ENCODE measurements around the gene BLVRA.
"Not testable (repeated sequence)": the region's sequence is repeated elsewhere in the genome, so short reads cannot be mapped to it uniquely, and the experiment has no call there.

The BLVRA gene

DNA sequence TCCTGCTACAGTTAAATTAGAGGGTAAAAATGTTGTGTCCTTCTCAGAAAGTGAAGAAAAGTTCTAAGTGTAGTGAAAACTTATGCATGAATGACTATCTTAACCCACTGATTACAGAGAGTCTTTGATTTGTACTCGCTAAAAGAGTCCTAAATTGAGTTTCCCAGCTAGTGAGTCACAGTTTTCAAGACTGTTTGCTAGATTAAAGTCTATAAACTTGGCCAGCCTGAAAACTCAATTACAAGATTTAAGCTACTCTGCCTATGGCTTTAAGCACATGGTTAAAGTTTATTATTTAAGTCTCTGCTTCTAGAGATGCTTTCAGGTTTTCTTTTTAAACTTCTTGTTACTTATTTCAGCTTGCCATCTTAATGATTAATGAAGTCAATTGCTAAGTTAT lies 66.5 kb downstream of the BLVRA start:
- H3K4me3 ChIP-seq: no peak overlapping the region
- H3K9ac ChIP-seq: no peak overlapping the region
- no peak overlapping the region for H3K27ac ChIP-seq
- no peaks in the 10 kb centered on the region for H3K27me3 ChIP-seq
- TF ChIP-seq Cebpa-rat (IDR thresholded peaks at IDR 0.05): no peak
- H3K4me1 ChIP-seq: no peaks in the 10 kb centered on the region
- no peaks in the 10 kb centered on the region for H3K36me3 ChIP-seq
- H3K9me3 ChIP-seq: peaks cover 3% of the 10 kb centered on the region; the same call in 1 of the 2 replicates
- H3K4me2 ChIP-seq: no peak overlapping the region
- H4K20me1 ChIP-seq: no peaks in the 10 kb centered on the region

DNA sequence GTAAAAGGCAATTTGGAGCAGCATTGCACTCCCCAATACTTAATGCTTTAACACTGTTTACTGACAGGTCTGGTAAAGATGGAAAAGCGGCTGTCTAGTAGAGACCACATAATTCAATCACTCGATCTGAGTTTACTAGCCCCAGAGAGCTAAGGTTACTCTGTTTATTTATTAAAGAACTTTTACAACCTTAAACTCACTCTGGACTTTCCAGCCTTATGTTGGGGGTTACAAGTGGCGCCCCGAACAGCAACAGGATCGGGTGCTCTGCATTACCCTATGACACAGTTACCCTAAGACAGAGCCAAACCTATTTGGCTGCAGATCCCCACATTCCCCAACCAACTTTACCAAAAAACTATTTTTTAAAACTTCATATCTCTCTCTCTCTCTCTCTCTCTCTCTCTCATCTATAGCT lies 66.9 kb downstream of the BLVRA start:
- TF ChIP-seq Cebpa-rat (IDR thresholded peaks at IDR 0.05): no peak
- Histone ChIP-seq H3K4me1 (no peaks in the 10 kb centered on the region), H3K27me3 (no peaks in the 10 kb centered on the region), H3K4me3 (no peak overlapping the region), H3K4me2 (no peak overlapping the region), H3K36me3 (no peaks in the 10 kb centered on the region), H4K20me1 (no peaks in the 10 kb centered on the region), H3K9me3 (peaks cover 6% of the 10 kb centered on the region), H3K27ac (no peak overlapping the region), H3K9ac (no peak overlapping the region)

DNA sequence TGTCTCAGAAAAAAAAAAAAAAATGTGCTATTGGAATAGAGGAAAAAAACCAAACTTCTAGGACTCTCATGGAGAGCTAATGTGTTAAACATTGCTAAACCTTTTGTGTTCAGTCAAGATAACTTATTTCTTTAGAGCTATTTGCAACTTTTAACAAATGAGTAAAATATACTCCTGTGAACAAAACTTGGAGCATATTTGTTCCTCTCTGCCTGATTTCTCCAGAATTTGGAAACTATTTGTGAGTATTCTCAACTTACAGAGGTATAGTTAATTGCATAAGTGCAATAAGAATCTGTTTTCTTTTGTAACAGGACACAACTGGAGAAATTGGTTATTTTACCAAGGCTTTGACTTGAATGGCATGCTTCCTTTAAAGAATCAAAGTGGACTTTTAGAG lies 72.4 kb downstream of the BLVRA start:
- H3K4me1 ChIP-seq, H3K9ac ChIP-seq, H3K4me3 ChIP-seq, H3K4me2 ChIP-seq, H4K20me1 ChIP-seq, H3K36me3 ChIP-seq, H3K27me3 ChIP-seq, H3K27ac ChIP-seq: not testable (repeated sequence)
- H3K9me3 ChIP-seq: peaks cover 28% of the 10 kb centered on the region

DNA sequence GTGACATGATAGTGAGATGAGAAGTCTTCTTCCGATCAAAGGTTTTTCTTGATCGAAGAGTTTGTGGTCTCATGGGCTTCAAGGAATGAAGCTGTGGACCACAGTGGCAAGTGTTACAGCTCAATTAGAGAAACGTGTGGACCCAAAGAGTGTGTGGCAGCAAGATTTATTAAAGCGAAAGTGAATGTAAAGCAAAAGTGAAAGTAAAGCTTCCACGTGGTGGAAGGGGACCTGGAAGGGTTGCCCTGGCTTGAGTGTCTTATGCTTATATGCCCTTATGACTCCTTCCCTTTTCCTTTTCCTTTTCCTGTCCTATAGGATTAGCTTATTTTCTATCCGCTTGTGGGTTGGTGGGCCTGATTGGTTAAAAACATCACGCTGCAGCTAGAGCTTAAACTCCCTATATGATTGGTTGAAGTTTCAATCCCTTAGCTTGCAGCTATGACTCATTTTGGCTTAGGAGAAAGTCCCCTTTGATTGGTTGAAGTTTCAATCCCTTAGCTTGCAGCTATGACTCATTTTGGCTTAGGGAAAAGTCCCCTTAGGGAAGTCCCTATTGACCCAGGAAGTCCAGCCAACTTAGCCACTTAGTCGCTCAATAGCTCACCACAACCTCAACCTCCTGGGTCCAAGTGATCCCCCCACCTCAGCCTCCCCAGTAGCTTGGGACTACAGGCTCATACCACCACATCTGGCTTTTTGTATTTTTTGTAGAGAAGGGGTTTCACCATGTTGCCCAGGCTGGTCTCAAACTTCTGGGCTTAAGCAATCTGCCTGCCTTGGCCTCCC lies 76.2 kb downstream of the BLVRA start:
- TF ChIP-seq Cebpa-rat (IDR thresholded peaks at IDR 0.05): no peak
- H3K9ac ChIP-seq: no peak overlapping the region
- H3K9me3 ChIP-seq: peaks cover 28% of the 10 kb centered on the region
- H3K4me2 ChIP-seq: peak overlapping the region; percentile 72
- no peaks in the 10 kb centered on the region for H4K20me1 ChIP-seq
- H3K27me3 ChIP-seq: no peaks in the 10 kb centered on the region
- peaks cover 7% of the 10 kb centered on the region; the same call in 1 of the 2 replicates for H3K4me1 ChIP-seq
- no peaks in the 10 kb centered on the region for H3K36me3 ChIP-seq
- H3K27ac ChIP-seq: 0 out of 2 replicates have a peak overlapping the region, but pooled peaks have one; percentile 36
- peak overlapping the region; percentile 23; the same call in 1 of the 2 replicates for H3K4me3 ChIP-seq

DNA sequence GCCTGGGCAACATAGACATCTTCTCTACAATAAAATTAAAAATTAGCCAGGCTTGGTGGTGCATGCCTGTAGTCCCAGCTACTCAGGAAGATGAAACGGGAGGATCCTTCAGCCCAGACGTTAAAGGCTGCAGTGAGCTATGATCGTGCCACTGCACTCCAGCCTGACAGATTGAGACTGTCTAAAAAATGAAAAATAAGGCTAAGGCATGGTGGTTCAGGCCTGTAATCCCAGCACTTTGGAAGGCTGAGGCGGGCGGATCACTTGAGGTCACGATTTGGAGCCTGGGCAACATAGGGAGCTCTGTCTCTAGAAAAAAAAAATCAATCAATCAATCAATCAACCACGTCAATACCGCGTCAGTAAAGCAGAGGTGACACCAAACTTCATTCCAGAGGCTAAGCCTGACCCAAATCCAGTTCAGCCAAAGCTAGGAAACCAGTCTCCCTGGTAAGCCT lies 79.8 kb downstream of the BLVRA start:
- TF ChIP-seq Cebpa-rat (IDR thresholded peaks at IDR 0.05): no peak
- Histone ChIP-seq H3K27ac (no peak overlapping the region), H3K9me3 (0 out of 2 replicates have a peak, but pooled peaks cover 3% of the 10 kb centered on the region), H3K27me3 (no peaks in the 10 kb centered on the region), H3K4me2 (peak overlapping the region; percentile 53), H3K36me3 (no peaks in the 10 kb centered on the region), H3K4me3 (peak overlapping the region; percentile 15; the same call in 1 of the 2 replicates), H3K4me1 (peaks cover 7% of the 10 kb centered on the region; the same call in 1 of the 2 replicates), H4K20me1 (no peaks in the 10 kb centered on the region), H3K9ac (no peak overlapping the region)

DNA sequence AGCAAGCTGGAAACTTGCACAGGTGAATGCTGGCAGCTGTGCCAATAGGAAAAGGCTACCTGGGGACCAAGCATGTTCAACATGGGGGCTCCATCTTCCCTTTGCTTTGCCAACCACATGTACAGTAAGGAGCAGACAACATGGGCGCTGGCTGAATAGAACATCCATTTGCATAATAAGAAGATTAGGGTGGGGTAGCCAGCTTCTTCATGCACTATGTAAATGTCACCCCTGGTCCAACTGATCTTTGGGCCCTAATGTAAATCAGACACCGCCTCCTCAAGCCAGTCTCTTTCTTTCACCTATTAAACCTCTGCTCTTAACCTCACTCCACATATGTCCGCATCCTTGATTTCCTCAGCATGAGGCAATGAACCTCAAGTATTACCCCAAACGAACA lies 84.8 kb downstream of the BLVRA start:
- TF ChIP-seq Cebpa-rat (IDR thresholded peaks at IDR 0.05): no peak
- Histone ChIP-seq H3K9me3 (no peaks in the 10 kb centered on the region), H3K4me3 (no peak overlapping the region), H3K4me1 (no peaks in the 10 kb centered on the region), H4K20me1 (no peaks in the 10 kb centered on the region), H3K27ac (no peak overlapping the region), H3K4me2 (no peak overlapping the region), H3K36me3 (no peaks in the 10 kb centered on the region), H3K27me3 (no peaks in the 10 kb centered on the region), H3K9ac (no peak overlapping the region)

DNA sequence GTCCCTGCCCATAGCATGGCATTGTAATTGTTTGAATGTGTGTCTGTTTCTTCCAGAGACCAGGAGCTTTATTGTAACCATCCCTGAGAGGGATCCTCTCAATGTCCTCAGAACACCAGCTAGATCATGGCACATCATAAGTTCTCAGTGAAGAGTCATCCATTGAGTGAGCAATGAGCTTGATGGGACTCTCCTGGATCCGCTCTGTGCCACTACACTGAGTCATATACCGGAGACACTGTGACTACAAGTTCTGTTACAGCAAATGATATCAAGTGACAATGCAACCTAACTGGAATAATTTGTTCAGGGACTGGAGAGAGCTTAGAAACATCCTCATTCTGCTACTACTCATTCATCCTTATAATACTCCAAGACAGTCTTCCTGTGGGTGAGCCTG lies 85.8 kb downstream of the BLVRA start:
- no peak overlapping the region for H3K27ac ChIP-seq
- TF ChIP-seq Cebpa-rat (IDR thresholded peaks at IDR 0.05): no peak
- no peaks in the 10 kb centered on the region for H3K36me3 ChIP-seq

DNA sequence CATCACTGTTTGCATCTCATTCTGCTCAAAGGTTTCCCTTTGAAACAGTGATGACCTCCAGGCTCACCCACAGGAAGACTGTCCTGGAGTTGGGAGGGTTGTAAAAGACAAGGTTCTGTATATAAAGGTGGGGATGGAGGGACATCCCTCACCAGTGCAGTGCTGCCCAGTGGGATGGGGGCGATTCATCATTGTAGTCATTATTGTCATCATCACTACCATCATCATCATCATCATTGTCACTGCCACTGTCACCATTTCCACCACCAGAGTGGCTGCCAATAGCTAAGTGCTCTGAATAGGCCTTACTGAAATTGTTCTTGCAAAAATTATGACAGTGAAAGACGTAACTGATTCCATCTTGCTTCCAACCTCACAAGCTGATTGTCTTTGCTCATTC lies 86.2 kb downstream of the BLVRA start:
- H3K4me1 ChIP-seq: no peaks in the 10 kb centered on the region
- no peak overlapping the region for H3K4me2 ChIP-seq
- H3K27ac ChIP-seq: no peak overlapping the region
- no peak overlapping the region for H3K9ac ChIP-seq
- H3K36me3 ChIP-seq: no peaks in the 10 kb centered on the region
- no peaks in the 10 kb centered on the region for H3K9me3 ChIP-seq
- no peak for TF ChIP-seq Cebpa-rat (IDR thresholded peaks at IDR 0.05)
- no peak overlapping the region for H3K4me3 ChIP-seq
- H4K20me1 ChIP-seq: no peaks in the 10 kb centered on the region
- no peaks in the 10 kb centered on the region for H3K27me3 ChIP-seq

More for the DNA sequence above, 85.8 kb downstream of the BLVRA start:
- no peaks in the 10 kb centered on the region for H3K4me1 ChIP-seq
- H3K9ac ChIP-seq: no peak overlapping the region
- H3K27me3 ChIP-seq: no peaks in the 10 kb centered on the region
- no peak overlapping the region for H3K4me2 ChIP-seq
- H3K4me3 ChIP-seq: no peak overlapping the region
- no peaks in the 10 kb centered on the region for H3K9me3 ChIP-seq
- no peaks in the 10 kb centered on the region for H4K20me1 ChIP-seq

DNA sequence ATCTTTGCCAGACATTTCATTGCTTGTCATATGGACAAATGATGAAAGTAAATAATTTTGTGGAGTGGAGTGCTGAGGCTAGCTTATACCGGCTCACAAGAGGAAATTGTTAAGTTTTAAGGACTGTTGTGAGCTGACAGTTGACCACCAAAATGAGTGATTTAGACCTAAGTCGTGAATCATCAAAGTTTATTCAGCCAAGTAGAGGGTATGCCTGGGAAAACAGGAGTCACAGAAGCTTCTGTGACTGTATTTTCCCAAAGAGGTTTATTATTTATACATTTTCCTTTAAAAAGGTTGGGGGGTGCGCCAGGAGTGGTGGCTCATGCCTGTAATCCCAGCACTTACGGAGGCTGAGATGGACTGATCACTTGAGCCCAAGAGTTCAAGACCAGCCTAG lies 89.0 kb downstream of the BLVRA start:
- TF ChIP-seq Cebpa-rat (IDR thresholded peaks at IDR 0.05): no peak

DNA sequence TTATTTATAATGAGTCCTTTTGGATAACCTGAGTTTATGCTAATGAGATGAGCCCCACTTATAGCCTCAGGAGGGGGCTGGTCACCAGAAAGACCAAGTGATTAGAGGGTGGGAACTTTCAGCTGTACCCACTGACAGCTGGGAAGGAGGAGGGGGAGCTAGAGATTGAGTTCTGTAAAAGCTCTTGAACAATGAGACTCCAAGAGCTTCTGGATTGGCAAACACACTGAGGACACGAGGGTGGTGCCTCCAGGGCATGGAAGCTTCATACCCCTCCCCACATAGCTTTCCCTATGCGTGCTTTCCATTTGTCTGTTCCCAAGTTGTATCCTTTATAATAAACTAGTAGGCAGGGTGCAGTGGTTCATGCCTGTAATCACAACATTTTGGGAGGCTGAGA lies 90.6 kb downstream of the BLVRA start:
- Histone ChIP-seq H3K4me2 (no peak overlapping the region), H3K4me3 (no peak overlapping the region), H4K20me1 (no peaks in the 10 kb centered on the region), H3K4me1 (peaks cover 12% of the 10 kb centered on the region), H3K27ac (no peak overlapping the region), H3K9me3 (peaks cover 14% of the 10 kb centered on the region), H3K9ac (no peak overlapping the region), H3K27me3 (no peaks in the 10 kb centered on the region), H3K36me3 (no peaks in the 10 kb centered on the region)
- no peak for TF ChIP-seq Cebpa-rat (IDR thresholded peaks at IDR 0.05)

More for the DNA sequence above, 89.0 kb downstream of the BLVRA start:
- Histone ChIP-seq H3K4me3 (no peak overlapping the region), H3K4me1 (peaks cover 12% of the 10 kb centered on the region), H3K36me3 (no peaks in the 10 kb centered on the region), H3K9me3 (peaks cover 13% of the 10 kb centered on the region), H4K20me1 (no peaks in the 10 kb centered on the region), H3K27ac (no peak overlapping the region), H3K9ac (no peak overlapping the region), H3K27me3 (no peaks in the 10 kb centered on the region), H3K4me2 (no peak overlapping the region)
